Stimulated activated CD4-positive, alpha-beta T cell treated with anti-CD3 and anti-CD28 coated beads, Interleukin-1b, Interleukin-23, amount 100 ng/mL, for 48 hours (primary cell): ENCODE data around the gene TRAPPC2L.

Experiments used
- DNase-seq: peaks from one replicate; pipeline ENCODE4 v3.0.0-alpha.2; 2020

TRAPPC2L gene

GRCh38 chr16:88861359-88861758 is 4.4 kb downstream of the TRAPPC2L start:
- no peak for DNase-seq

- DNase-seq: no peak
These were observed 6.0 kb downstream of the TRAPPC2L start for GRCh38 chr16:88862968-88863367.

DNA sequence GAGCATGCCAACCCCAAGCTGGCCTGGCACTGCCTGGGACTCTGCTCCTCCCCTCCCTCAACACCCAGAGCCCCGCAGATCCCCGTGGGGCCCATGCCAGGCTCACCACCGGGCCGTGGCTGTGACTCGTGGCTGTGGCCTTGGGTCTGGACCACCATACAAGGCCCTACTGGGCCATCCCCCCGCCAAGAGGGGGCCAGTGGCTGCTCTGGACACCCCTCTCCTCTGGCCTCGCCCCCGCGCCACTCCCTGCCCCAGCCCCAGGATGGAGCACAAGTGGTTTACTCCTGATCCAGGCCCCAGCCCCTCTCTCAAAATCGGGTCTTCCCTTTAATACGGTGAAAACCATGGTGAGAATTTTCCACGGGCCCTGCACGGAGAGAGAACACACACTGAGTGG is 6.5 kb downstream of the TRAPPC2L start:
- DNase-seq: no peak

GRCh38 chr16:88864099-88864498 is 7.2 kb downstream of the TRAPPC2L start:
- DNase-seq: no peak

DNA sequence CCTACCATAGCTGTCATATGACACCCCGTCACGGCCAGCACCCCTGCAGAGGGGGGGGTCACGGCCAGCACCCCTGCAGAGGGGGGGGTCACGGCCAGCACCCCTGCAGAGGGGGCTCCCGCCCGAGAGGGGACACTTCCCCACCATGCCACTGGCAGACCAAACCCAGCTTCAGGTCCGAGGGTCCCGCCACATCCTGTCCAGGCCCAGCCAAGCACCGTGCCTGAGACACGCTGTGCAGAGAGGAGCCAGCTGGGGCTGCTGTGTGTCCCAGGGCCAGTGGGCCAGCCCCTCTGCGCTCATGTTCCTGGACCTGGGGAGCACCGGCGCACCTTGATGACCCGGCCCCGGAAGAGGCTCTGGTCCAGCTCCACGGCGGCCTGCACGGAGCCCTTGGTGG is 7.6 kb downstream of the TRAPPC2L start:
- no peak for DNase-seq

DNA sequence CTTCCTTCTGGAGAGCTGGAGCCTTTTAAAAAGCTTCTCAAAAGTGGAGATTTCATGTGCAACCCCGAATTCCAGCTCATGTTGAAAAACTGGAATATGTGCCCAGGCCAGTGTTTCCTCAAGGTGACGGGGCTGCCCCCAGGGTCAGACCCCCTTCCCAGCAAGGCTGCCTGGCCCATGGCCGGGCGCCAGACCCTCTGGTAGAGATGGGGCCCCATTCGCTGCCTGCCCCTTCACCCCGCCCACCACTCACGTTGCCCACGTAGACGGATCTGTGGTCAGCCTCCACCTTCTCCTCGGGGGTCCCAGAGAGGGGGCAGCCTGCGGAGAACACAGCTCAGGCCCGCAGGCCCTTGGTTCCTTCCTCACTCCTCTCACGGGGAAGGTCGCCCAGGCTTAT is 8.4 kb downstream of the TRAPPC2L start:
- no peak for DNase-seq

DNA sequence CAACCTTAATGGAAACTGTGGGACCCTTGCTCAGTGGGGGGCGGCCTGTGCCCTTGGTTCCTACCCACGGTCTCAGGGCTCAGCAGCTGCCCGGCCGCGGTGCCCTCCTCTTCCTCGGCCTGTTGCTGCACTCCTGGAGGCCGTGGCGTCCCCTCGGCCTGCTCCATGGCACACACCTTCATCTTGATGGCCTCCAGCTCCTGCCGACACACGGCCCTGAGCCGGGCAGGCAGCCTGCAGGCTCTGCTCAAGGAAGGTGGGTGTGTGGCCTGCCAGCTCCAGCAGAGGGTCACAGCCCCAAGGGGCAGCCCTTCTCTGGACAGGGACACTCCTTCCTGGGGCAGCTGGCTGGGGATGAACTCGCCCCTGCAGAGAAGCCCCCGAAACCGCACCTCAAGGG is 8.8 kb downstream of the TRAPPC2L start:
- no peak for DNase-seq

DNA sequence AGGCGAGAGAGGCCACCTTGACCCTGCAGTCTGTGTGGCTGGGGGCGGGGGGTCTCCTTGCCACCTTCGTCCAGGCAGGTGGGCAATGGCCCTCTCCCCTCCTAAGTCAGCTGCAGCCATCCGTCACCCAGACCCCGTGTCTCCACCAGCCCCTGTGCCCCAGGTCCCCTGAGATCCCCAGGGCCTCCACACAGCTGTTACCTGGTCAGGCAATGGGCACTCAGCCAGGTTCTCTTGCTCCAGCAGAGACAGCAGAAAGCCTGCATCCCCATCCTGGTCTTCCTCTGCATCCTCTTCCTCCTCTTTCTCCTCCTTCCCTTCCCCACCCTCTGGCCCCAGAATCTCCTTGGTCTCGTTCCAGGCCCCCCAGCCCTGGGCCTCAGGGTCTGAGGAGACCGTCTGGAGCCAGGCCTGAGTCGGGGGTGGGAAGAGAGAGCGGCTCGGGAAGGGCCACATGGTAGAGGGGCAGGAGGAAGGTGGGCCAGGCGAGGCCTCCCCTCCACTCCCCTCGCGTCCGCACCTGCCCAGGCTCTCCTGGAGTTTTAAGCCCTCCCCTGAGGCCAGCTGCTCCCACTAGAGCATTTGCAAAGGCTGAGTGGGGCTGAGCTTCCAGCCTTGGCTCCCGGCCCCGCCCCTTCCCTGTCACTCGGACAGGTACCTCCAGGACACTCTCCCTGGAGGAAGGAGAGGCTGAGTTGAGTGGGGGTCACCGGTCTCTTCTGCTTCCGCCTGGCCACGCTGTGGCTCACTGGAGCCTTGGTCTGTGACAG is 9.4 kb downstream of the TRAPPC2L start, which contains the start of gene PABPN1L:
TSS of gene PABPN1L (minus strand) at position 510 of the 770 bp plus-strand sequence. CDS start at position 456, 54 bp downstream.
- no peak for DNase-seq

DNA sequence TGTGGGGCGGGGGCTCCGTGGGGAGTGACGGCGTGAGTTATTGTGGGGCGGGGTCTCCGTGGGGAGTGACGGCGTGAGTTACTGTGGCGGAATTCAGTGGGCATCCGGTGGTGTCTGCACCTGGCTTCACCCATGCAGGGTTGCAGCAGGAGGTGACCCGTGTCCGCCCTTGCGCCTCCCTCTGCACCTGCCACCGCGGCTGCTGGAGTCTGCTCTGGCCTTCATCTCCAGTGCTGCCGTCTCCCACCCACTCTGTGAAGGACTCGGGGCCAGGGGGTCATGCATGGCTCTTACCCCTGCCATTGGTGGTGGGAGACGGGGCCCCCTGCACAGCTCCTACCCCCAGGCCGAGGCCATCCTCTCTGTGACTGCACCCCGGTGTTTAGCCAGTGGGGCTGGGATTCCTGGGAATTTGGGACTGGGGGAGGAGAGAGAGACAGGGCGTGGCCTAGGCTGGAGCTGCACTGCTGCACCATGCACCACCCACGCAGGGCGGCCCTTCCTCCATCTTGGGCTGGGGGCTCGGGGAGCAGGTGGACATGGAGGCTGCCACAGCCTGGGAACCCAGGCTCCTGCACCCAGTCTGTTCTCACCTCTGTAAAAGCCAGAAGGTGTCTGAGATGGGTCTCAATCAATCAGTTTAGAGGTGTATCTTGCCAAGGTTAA is 10.8 kb downstream of the TRAPPC2L start:
- no peak for DNase-seq

GRCh38 chr16:88868974-88869672 is 12.2 kb downstream of the TRAPPC2L start:
- DNase-seq: no peak

GRCh38 chr16:88869673-88869980 is 12.7 kb downstream of the TRAPPC2L start:
- no peak for DNase-seq

- no peak for DNase-seq
These were observed 13.9 kb downstream of the TRAPPC2L start for GRCh38 chr16:88870608-88871348.

GRCh38 chr16:88871349-88871702 is 14.4 kb downstream of the TRAPPC2L start:
- DNase-seq: no peak

DNA sequence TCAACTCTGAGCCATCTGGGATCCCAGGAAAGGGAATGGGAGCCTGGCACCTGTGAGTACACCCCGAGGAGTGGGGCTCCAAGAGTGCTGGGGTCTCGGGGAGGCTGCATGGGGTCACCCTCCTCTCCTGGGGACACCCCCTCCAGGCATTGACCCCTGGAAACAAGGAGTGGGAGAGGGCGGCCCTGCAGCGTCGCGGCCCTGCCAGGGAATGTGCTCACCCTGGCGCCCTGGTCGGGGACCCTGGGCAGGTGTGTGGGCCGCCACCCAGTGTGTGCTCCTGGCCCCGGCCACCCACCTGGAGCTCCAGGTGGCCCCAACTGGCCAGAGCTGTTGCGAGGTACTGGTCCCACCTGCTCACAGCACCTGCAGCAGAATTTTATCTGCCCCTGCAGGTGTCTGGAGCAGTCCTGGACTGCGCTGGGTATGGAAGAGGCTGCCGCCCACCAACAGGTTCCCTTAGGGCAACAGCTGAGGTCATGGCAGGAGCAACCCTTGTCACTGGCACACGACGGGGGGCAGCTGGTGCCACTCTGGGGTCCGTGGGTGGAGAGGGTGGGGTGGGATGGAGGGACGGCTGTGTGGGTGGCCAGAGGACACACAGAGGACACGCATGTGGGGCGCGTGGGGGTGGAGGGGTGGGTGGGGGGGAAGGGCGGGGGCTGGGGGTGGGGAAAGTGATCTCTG is 14.9 kb downstream of the TRAPPC2L start:
- DNase-seq: no peak

- DNase-seq: no peak
These were observed 15.9 kb downstream of the TRAPPC2L start for GRCh38 chr16:88872650-88873331.

GRCh38 chr16:88874938-88875599 is 18.1 kb downstream of the TRAPPC2L start:
- no peak for DNase-seq

DNA sequence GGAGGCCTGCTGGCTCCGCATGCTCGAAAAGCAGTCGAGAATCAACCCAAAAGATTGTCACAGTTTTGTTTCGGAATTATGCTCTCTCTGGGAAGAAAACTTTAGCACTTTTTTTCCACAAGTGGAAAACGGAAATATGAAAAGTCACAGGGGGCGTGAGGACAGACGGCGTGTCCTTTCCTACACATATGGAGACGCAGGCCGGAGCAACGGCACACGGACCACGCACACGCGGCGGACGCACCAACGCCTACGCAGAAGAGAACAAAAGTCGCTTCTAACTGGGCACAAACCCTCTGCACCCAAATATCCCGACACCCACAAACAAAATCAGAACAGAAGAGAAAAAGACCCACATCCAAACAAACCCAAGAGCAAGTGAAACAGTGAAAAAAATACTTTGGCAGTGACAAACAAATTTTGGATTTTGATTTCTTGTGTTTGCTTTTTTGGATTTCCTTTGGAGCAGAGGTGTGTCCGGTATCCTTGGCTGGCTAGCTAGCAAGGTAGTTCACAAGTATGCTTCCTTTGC is 18.8 kb downstream of the TRAPPC2L start:
- DNase-seq: no peak

GRCh38 chr16:88876942-88877526 is 20.1 kb downstream of the TRAPPC2L start:
- DNase-seq: no peak

- no peak for DNase-seq
These were observed 20.8 kb downstream of the TRAPPC2L start for GRCh38 chr16:88877564-88878289.

DNA sequence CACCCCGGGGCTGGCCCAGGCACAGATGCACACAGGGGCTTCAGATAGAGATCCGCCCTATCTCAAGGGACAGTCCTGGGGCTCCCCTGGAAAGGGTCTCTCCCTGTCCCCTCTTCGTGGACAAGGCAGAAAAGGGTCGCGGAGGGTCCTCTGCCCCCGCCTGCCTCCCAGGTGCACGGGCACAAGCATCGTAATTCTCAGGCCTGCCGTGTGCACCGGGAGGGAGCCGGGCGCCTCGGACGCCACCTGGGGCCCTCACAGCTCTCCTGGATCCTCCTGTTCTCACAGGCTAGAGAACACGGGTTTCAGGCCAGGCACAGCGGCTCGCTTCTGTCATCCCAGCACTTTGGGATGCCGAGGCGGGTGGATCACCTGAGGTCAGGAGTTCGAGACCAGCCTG is 21.4 kb downstream of the TRAPPC2L start:
- no peak for DNase-seq
